GM12892 (cell line): Measurements from ENCODE around the gene ERBB4.

Experiments used
- POLR2A ChIP-seq: IDR thresholded peaks from 2 replicates; pipeline ENCODE4 v1.6.1; 2011; ENCODE audit warnings: low read depth, low read length, control low read depth
- POLR2AphosphoS5 ChIP-seq: IDR thresholded peaks from 2 replicates; pipeline ENCODE4 v1.6.1; 2011; ENCODE audit warnings: low read depth, low read length, control low read depth
- TAF1 ChIP-seq: IDR thresholded peaks from 2 replicates; pipeline ENCODE4 v1.6.1; 2011; ENCODE audit warnings: low read depth, mild to moderate bottlenecking, control low read depth, low read length, borderline replicate concordance

- TF ChIP-seq TAF1 (no peak), POLR2AphosphoS5 (no peak), POLR2A (no peak)
Observed at GRCh38 chr2:212269005-212269404, 269.6 kb downstream of the ERBB4 start.
